Measurements from ENCODE around the gene ARHGEF28.

GRCh38 chr5:73938938-73939320, 312.9 kb downstream of the ARHGEF28 start:
- TF ChIP-seq ZNF709 (CRISPR knock-in tag; IDR thresholded peaks at IDR 0.05) (no peak), LBX2 (CRISPR knock-in tag; IDR thresholded peaks at IDR 0.05; ENCODE audit: borderline replicate concordance) (no peak), ZFP36 (IDR thresholded peaks at IDR 0.05; ENCODE audit: borderline replicate concordance, low read depth, low read length, partially characterized antibody) (no peak), ZNF776 (CRISPR knock-in tag; IDR thresholded peaks at IDR 0.05) (no peak), SP140L (CRISPR knock-in tag; IDR thresholded peaks at IDR 0.05; ENCODE audit: borderline replicate concordance) (no peak), POLR2AphosphoS5 (IDR thresholded peaks at IDR 0.05; ENCODE audit: low read depth, low read length) (no peak), ATF4 (CRISPR knock-in tag; IDR thresholded peaks at IDR 0.05) (no peak), HMG20A (CRISPR knock-in tag; IDR thresholded peaks at IDR 0.05; ENCODE audit: borderline replicate concordance) (no peak)
